A673 (cell line): Measurements from ENCODE around the gene LRP6. TPM values are rescaled to one million over a fixed set of nuclear protein-coding genes. Genes with fewer than 3 reads are reported as not detected.

Source experiments
- BruUV-seq: library from RNA; stranded (reverse); fragments of 400-500 nt; replicated peaks from 2 replicates; lab custom pipeline; 2021; lab: Mats Ljungman, UMichigan
- CTCF ChIA-PET: fragments of 300-600 bp; sonication (Branson Sonifier 250); formaldehyde crosslinking; loops from one replicate; lab custom pipeline; 2022; ENCODE audit warnings: antibody characterized with exemption; lab: Charles Lee
- POLR2A ChIA-PET: fragments of 300-600 bp; sonication (Branson Sonifier 250); formaldehyde crosslinking; loops from one replicate; lab custom pipeline; 2022; ENCODE audit warnings: antibody characterized with exemption; ENCODE audit not compliant: low non-redundant PET; lab: Charles Lee
- DNase-seq: peaks from one replicate; pipeline ENCODE4 v3.0.0-alpha.2; 2015; ENCODE audit warnings: low spot score
- H3K27ac ChIP-seq: fragments of 200-600 bp; sonication (generic); 2 replicates; pipeline ENCODE4 v1.5.1; 2016; ENCODE audit warnings: mixed run types, low read depth, mild to moderate bottlenecking, mixed read lengths, antibody characterized with exemption, low read length; ENCODE audit not compliant: poor library complexity, severe bottlenecking
- H3K27me3 ChIP-seq: fragments of 200-600 bp; sonication (generic); replicated peaks from 2 replicates; pipeline ENCODE4 v1.6.1; 2017; ENCODE audit warnings: mixed run types, low read depth, mild to moderate bottlenecking, mixed read lengths, antibody characterized with exemption, low read length; ENCODE audit not compliant: insufficient read depth, poor library complexity
- H3K36me3 ChIP-seq: fragments of 200-600 bp; sonication (generic); 2 replicates; pipeline ENCODE4 v1.6.1; 2016; ENCODE audit warnings: mixed run types, mild to moderate bottlenecking, mixed read lengths, antibody characterized with exemption, low read length; ENCODE audit not compliant: insufficient read depth, poor library complexity, severe bottlenecking
- H3K4me1 ChIP-seq: fragments of 200-600 bp; sonication (generic); 2 replicates; pipeline ENCODE4 v1.6.1; 2017; ENCODE audit warnings: mixed run types, mild to moderate bottlenecking, mixed read lengths, antibody characterized with exemption, low read length; ENCODE audit not compliant: insufficient read depth, poor library complexity, severe bottlenecking
- H3K4me3 ChIP-seq: fragments of 200-600 bp; sonication (generic); 2 replicates; pipeline ENCODE4 v1.5.1; 2016; ENCODE audit warnings: low read depth, mixed run types, mild to moderate bottlenecking, mixed read lengths, low read length; ENCODE audit not compliant: poor library complexity, severe bottlenecking
- H3K9me3 ChIP-seq: fragments of 200-600 bp; sonication (generic); 2 replicates; pipeline ENCODE4 v1.6.1; 2016; ENCODE audit warnings: mixed run types, low read depth, mild to moderate bottlenecking, mixed read lengths, antibody characterized with exemption, low read length; ENCODE audit not compliant: poor library complexity, severe bottlenecking
- CTCF ChIP-seq: fragments of 300-800, 200-600 bp; sonication (generic); conservative IDR thresholded peaks from 2 replicates; pipeline ENCODE4 v1.5.1; 2017; ENCODE audit warnings: low read depth, mild to moderate bottlenecking, antibody characterized with exemption, low read length, moderate library complexity, mixed read lengths
- EZH2 ChIP-seq: fragments of 200-600 bp; sonication (generic); IDR thresholded peaks from 2 replicates; pipeline ENCODE4 v1.6.1; 2017; ENCODE audit warnings: borderline replicate concordance, low read depth, mild to moderate bottlenecking, mixed read lengths, antibody characterized with exemption, low read length; ENCODE audit not compliant: poor library complexity, severe bottlenecking
- intact Hi-C: fragments of 100-400 bp; cut with micrococcal nuclease; formaldehyde crosslinking; loops from one replicate; pipeline ENCODE4 v1.10.0; 2022; ENCODE audit not compliant: unreplicated experiment
- total RNA-seq: library from RNA; stranded (reverse); gene quantifications from 2 replicates; pipeline ENCODE4 v1.2.3, GENCODE V29; 2021

LRP6 gene
- total RNA-seq, 1 experiment from 2014 or later = 97.4 TPM

GRCh38 chr12:12091977-12092663 is 174.7 kb downstream of the LRP6 start:
- TF ChIP-seq EZH2 = no peak
- no peak for TF ChIP-seq CTCF
- peak; percentile 39 for DNase-seq
- BruUV-seq = no TSS peak
- ChIA-PET POLR2A (no interaction called here), CTCF (no interaction called here)
- Histone ChIP-seq H3K9me3 (no peaks in the 10 kb centered on the region), H3K4me3 (no peak overlapping the region), H3K27ac (no peak overlapping the region), H3K36me3 (no peaks in the 10 kb centered on the region), H3K27me3 (no peaks in the 10 kb centered on the region), H3K4me1 (peaks cover 12% of the 10 kb centered on the region)
- intact Hi-C loops = no loop called here

GRCh38 chr12:12091071-12091470 is 175.8 kb downstream of the LRP6 start:
- peaks cover 12% of the 10 kb centered on the region for H3K4me1 ChIP-seq
- no peaks in the 10 kb centered on the region for H3K27me3 ChIP-seq
- intact Hi-C loops = no loop called here
- no peaks in the 10 kb centered on the region for H3K9me3 ChIP-seq
- H3K27ac ChIP-seq = no peak overlapping the region
- ChIA-PET POLR2A (no interaction called here), CTCF (no interaction called here)
- TF ChIP-seq EZH2 = no peak
- no peak for TF ChIP-seq CTCF
- no peaks in the 10 kb centered on the region for H3K36me3 ChIP-seq
- no TSS peak for BruUV-seq
- no peak overlapping the region for H3K4me3 ChIP-seq
- no peak for DNase-seq

DNA sequence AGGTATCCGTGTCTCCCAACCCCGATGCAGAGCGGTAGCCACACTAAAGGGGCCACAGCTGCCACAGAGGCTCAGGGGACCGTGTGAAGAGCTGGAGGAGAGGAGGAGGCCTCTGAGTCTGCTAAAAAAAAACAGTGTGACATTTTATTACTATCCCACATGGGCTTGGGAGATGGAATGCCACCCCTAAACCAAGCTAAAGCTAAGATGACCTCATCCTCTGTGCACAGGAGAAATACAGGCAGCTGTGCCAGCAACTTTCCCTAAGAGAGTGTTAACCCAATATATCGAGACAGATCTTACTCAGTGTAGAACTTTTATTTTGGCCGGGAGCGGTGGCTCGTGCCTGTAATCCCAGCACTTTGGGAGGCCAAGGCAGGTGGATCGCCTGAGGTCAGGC is 178.1 kb downstream of the LRP6 start:
- no peaks in the 10 kb centered on the region for H3K9me3 ChIP-seq
- H3K4me3 ChIP-seq = no peak overlapping the region
- CTCF ChIA-PET = no interaction called here
- no TSS peak for BruUV-seq
- H3K27me3 ChIP-seq = no peaks in the 10 kb centered on the region
- TF ChIP-seq CTCF (no peak), EZH2 (no peak)
- peaks cover 12% of the 10 kb centered on the region for H3K4me1 ChIP-seq
- POLR2A ChIA-PET = no interaction called here
- no peak for DNase-seq
- intact Hi-C loops = no loop called here
- H3K36me3 ChIP-seq = no peaks in the 10 kb centered on the region
- no peak overlapping the region for H3K27ac ChIP-seq
